Prostate gland (tissue), 2 donors: ENCODE data around the gene SAMD10. TPM values are rescaled to one million over a fixed set of nuclear protein-coding genes. Genes with fewer than 3 reads are reported as not detected.

Experiments
- DNase-seq: peaks from one replicate; pipeline ENCODE4 v3.0.0-alpha.2; 2019; ENCODE audit warnings: low spot score
- H3K27ac ChIP-seq, 2 donors: fragments of 200-600 bp; sonication (generic); 2 replicates each; pipeline ENCODE4 v1.5.1; 2017 to 2019
- H3K27me3 ChIP-seq: fragments of 200-600 bp; sonication (generic); replicated peaks from 2 replicates; pipeline ENCODE4 v1.5.1; 2019; ENCODE audit not compliant: insufficient read depth
- H3K36me3 ChIP-seq, 2 donors: fragments of 200-600 bp; sonication (generic); 1 replicate in 1 of 2; 2 replicates in 1 of 2; pipeline versions ENCODE4 v1.5.1 to v1.8.1; 2017 to 2019
- H3K4me1 ChIP-seq: fragments of 200-600 bp; sonication (generic); replicated peaks from 2 replicates; pipeline ENCODE4 v1.5.1; 2019
- H3K4me3 ChIP-seq, 2 donors: fragments of 200-600 bp; sonication (generic); 2 replicates each; pipeline ENCODE4 v1.5.1; 2017 to 2019
- H3K9me3 ChIP-seq: fragments of 200-600 bp; sonication (generic); 2 replicates; pipeline ENCODE4 v1.5.1; 2017
- CTCF ChIP-seq, 4 experiments: fragments of 200-600 bp in 2 of 4; fragments of 450-650 bp in 2 of 4; sonication (generic) in 2 of 4; IDR thresholded peaks; 1 replicate in 3 of 4; 2 replicates in 1 of 4; pipeline ENCODE4 v1.5.1; 2016 to 2019; ENCODE audit warnings: antibody characterized with exemption in 4 of 4, mild to moderate bottlenecking in 2 of 4, moderate library complexity in 2 of 4
- POLR2A ChIP-seq: fragments of 450-650 bp; IDR thresholded peaks from one replicate; pipeline ENCODE4 v1.6.1; 2016; ENCODE audit warnings: antibody characterized with exemption, mild to moderate bottlenecking
- POLR2AphosphoS5 ChIP-seq: sonication (generic); formaldehyde crosslinking; IDR thresholded peaks from one replicate; pipeline ENCODE4 v1.6.1; 2017; ENCODE audit warnings: antibody characterized with exemption
- WGBS: methylation state at CpG from one replicate; pipeline ENCODE4 v1.1.5; 2018; 5-methylcytosine and 5-hydroxymethylcytosine counted together
- intact Hi-C: fragments of 100-400 bp; cut with DNase I; formaldehyde crosslinking; loops from one replicate; pipeline ENCODE4 v1.14.2; 2022
- total RNA-seq, 2 donors: library from RNA; depleted of rRNA; stranded (reverse); fragments of >200 nt; gene quantifications; one replicate each; pipeline ENCODE4 v1.1.0, GENCODE V29; 2016

Gene SAMD10
- total RNA-seq, result 10 to 100 TPM in 1 of 2 donors, 1 to 10 TPM in 1; 6.0 to 14.7 TPM

- intact Hi-C loops, result loop anchor here (10.0 kb wide), 2 partner anchors 205 to 335 kb away; no protein-coding TSS in a partner anchor
- Histone ChIP-seq H3K27me3 (no peaks in the 10 kb centered on the region), H3K36me3 (peaks cover 0 to 3% of the 10 kb centered on the region in 2 donors), H3K4me1 (peaks cover 7% of the 10 kb centered on the region), H3K27ac (peak within 1 kb of the TSS; percentile 75 to 83), H3K9me3 (no peaks in the 10 kb centered on the region), H3K4me3 (peak within 1 kb of the TSS; percentile 46 to 58)
- peak in 2 of 4 experiments; percentile 36 to 42 for TF ChIP-seq CTCF (IDR thresholded peaks at IDR 0.05)
- TF ChIP-seq POLR2AphosphoS5, result no peak
- TF ChIP-seq POLR2A, result no peak
- WGBS, result 4% methylated on average over 29 of the region's 52 CpGs
- no peak for DNase-seq
Measured at GRCh38 chr20:63979557-63980316, at the start of gene SAMD10. SAMD10 (minus strand) TSS chr20:63979642; CDS start chr20:63979467, 175 bp downstream.

- no peak for DNase-seq
Measured at GRCh38 chr20:64027981-64028685, 48.7 kb upstream of the SAMD10 start.

GRCh38 chr20:64025826-64026412 lies 46.5 kb upstream of the SAMD10 start:
- H3K36me3 ChIP-seq, result peaks cover 11 to 63% of the 10 kb centered on the region in 2 donors
- no peaks in the 10 kb centered on the region for H3K9me3 ChIP-seq
- DNase-seq, result no peak
- no peaks in the 10 kb centered on the region for H3K4me1 ChIP-seq
- H3K27me3 ChIP-seq, result no peaks in the 10 kb centered on the region
- H3K27ac ChIP-seq, result no peak overlapping the region
- intact Hi-C loops, result no loop called here
- TF ChIP-seq POLR2A, result no peak
- TF ChIP-seq POLR2AphosphoS5, result no peak
- TF ChIP-seq CTCF (IDR thresholded peaks at IDR 0.05), result no peak
- no peak overlapping the region for H3K4me3 ChIP-seq
- 96% methylated on average over 28 of the region's 29 CpGs for WGBS

More at GRCh38 chr20:64027981-64028685, 48.7 kb upstream of the SAMD10 start:
- Histone ChIP-seq H3K27ac (no peak overlapping the region), H3K9me3 (no peaks in the 10 kb centered on the region), H3K4me1 (no peaks in the 10 kb centered on the region), H3K4me3 (no peak overlapping the region), H3K36me3 (peaks cover 11 to 58% of the 10 kb centered on the region in 2 donors), H3K27me3 (no peaks in the 10 kb centered on the region)
- WGBS, result 86% methylated on average over 24 of the region's 24 CpGs
- no peak for TF ChIP-seq POLR2AphosphoS5
- TF ChIP-seq POLR2A, result no peak
- no peak for TF ChIP-seq CTCF (IDR thresholded peaks at IDR 0.05)
- intact Hi-C loops, result no loop called here

GRCh38 chr20:64025101-64025825 lies 45.8 kb upstream of the SAMD10 start:
- Histone ChIP-seq H3K4me1 (no peaks in the 10 kb centered on the region), H3K27me3 (no peaks in the 10 kb centered on the region), H3K27ac (no peak overlapping the region), H3K4me3 (no peak overlapping the region), H3K36me3 (peaks cover 11 to 63% of the 10 kb centered on the region in 2 donors), H3K9me3 (no peaks in the 10 kb centered on the region)
- TF ChIP-seq POLR2AphosphoS5, result no peak
- intact Hi-C loops, result no loop called here
- WGBS, result 92% methylated on average over 18 of the region's 18 CpGs
- DNase-seq, result no peak
